Ecto neural progenitor cell (in vitro differentiated cells): ENCODE data around the gene SCAMP3.
"Not testable (repeated sequence)": the region's sequence is repeated elsewhere in the genome, so short reads cannot be mapped to it uniquely, and the experiment has no call there.

Experiments used
- DNase-seq: peaks from one replicate; pipeline ENCODE4 v3.0.0-alpha.2; 2018; ENCODE audit warnings: low spot score

SCAMP3 gene

GRCh38 chr1:155227261-155228095, 34.7 kb downstream of the SCAMP3 start:
- DNase-seq, result peak; percentile 99

- DNase-seq, result peak; percentile 74
These were observed 35.3 kb downstream of the SCAMP3 start for GRCh38 chr1:155226910-155227260.

GRCh38 chr1:155226188-155226909, 35.8 kb downstream of the SCAMP3 start:
- peak; percentile 71 for DNase-seq

DNA sequence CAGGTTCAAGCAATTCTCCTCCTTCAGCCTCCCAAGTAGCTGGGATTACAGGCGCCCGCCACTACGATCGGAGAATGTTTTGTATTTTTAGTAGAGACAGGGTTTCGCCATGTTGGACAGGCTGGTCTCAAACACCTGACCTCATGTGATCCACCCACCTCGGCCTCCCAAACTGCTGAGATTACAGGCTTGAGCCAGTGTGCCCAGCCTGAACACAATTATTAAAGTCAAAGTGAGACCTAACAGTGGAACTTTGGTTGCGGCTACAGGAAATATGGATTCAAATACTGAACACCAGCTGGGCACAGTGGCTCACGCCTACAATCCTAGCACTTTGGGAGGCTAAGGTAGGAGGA, 36.8 kb downstream of the SCAMP3 start:
- DNase-seq, result not testable (repeated sequence)

GRCh38 chr1:155223047-155223446, 39.1 kb downstream of the SCAMP3 start:
- DNase-seq, result no peak

DNA sequence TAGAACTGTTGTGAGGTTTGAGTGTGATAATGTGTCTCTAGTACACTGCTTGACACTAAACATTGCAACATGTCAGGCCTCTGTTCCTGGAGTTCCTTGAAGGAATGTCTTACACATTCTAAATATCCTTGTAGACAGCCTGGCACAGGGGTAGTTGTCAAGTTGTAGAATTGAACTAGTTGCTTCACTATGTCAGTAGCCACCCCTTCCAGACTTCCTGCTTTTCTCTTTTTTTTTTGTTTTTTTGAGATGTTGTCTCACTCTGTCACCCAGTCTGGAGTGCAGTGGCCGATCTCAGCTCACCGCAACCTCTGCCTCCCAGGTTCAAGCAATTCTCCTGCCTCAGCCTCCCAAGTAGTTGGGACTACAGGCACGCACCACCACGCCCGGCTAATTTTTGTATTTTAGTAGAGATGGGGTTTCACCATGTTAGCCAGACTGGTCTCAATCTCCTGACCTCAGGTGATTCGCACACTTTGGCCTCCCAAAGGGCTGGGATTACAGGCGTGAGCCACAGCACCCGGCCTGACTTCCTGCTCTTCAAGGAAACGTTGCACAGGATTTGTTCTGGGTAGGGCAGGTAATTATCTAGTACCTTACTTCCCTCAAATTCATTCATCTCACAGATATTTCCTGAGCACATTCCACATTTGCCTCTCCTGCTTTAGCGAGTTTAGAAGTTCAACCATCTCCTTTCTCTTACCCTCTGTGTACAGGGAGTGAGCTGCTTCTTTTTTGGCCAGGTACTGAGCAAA, 41.8 kb downstream of the SCAMP3 start:
- DNase-seq, result not testable (repeated sequence)

DNA sequence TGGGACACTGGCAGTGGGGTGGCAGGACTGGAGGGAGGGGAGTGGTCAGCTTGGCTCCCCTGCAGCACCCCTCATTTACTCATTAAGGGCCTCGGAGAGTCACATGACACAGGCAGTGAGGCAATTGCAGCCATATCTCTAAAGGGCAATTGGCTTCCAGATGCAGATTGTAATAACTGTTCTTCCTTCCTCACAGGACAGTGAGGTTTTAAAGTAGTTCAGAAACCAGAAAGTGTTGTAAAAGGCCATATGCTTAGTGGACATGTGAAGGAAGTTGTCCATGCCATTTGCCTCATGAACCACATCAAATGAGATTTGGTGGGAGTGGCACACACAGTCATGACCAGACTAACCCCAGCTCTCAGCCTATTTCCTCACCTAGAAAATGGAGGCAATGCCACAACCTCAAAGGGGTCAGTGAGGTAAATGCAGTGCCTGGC, 42.5 kb downstream of the SCAMP3 start:
- no peak for DNase-seq

- DNase-seq, result no peak
These were observed 43.1 kb downstream of the SCAMP3 start for GRCh38 chr1:155218854-155219591.

DNA sequence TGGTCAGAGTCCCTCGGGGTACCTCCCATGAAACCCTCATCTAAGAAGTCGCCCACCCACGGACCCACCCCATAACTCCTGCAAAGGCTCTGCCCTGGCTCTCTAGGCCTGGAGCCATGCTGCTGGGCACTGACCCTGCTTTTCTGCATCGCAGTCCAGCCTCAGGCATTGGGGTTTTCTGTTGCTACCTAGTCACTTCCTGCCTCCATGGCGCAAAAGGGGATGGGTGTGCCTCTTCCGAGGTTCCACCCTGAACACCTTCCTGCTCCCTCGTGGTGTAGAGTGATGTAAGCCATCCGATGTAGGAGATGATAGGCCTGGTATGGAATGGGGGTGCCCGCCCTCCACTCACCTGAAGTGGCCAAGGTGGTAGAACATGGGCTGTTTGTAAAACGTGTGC, 47.5 kb downstream of the SCAMP3 start:
- not testable (repeated sequence) for DNase-seq

DNA sequence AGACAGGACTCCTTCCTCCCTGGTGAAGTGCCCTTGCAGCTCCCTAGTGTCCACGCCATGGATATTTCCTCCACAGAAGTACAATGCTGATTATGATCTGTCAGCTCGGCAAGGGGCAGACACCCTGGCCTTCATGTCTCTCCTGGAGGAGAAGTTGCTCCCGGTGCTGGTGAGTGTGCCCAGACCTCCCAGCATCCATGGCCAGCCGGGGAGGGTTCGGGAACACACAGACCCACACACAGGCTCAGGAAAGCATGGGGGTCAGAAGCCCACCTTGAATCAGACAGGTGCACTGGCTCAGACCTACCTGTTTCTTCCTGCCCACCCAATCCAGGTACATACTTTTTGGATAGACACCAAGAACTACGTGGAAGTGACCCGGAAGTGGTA, 50.1 kb downstream of the SCAMP3 start:
- not testable (repeated sequence) for DNase-seq

GRCh38 chr1:155211381-155212050, 50.6 kb downstream of the SCAMP3 start:
- not testable (repeated sequence) for DNase-seq

- no peak for DNase-seq
These were observed 51.7 kb downstream of the SCAMP3 start for GRCh38 chr1:155210314-155211104.

- no peak for DNase-seq
These were observed 52.8 kb downstream of the SCAMP3 start for GRCh38 chr1:155209312-155209721.

GRCh38 chr1:155208541-155209311, 53.4 kb downstream of the SCAMP3 start, which contains the start of gene MTX1:
MTX1 (plus strand) TSS chr1:155208695; CDS start chr1:155208805, 110 bp downstream.
- DNase-seq, result peak; percentile 96

- DNase-seq, result peak; percentile 84
These were observed 54.2 kb downstream of the SCAMP3 start, which contains the start of gene THBS3 for GRCh38 chr1:155207806-155208540. THBS3 (minus strand) TSS chr1:155207897; CDS start chr1:155207876, 21 bp downstream.

DNA sequence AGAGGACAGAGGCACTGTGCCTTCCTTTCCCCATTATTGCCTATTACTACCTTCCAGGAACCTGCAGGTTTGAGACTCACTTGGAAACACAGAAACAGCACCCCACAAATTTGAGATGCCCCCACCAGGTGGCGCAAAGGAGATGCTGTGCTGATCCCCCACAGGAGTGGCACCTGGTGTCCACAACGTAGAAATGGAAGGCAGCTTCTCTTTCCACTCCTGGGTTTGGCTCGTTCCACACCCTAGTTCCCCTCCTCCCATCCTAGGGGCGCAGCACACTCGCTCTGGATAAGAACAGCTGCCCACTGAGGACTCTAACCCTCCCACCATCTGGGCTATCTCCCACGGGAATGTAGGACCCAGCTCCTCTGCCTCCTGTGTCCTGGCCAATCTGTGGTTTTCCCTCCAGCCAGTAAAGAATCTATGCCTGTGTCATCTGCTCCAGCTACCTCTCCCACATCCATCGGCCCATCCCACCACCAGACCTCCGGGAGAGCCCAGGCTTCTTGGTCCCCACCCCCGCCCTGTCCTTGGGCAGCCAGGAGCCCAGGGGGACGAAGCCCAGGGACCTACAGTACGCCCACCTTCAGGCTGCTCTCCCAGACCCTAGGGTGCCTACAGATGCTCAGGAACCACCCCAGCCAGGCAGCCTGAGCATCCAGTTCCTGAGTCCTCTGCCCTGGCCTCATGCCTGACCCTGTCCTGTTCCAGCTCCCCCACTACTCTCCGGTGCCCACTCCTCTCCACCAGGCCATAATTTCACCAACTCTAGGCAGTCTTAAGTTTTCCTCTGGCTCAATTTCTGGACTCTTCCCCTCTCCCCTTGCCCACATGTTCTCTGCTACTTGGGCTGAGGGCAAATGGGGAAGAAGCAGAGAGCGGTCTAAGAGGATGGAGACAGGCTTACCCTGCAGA, 55.0 kb downstream of the SCAMP3 start:
- peak; percentile 87 for DNase-seq
